Measurements from ENCODE around the gene PLA2G4B. TPM values are rescaled to one million over a fixed set of nuclear protein-coding genes. Genes with fewer than 3 reads are reported as not detected.
A peak's percentile ranks its signal among the peaks of the same experiment; 100 is the strongest.

Gene PLA2G4B
- total RNA-seq, 2 donors from 2014 or later = 6.9 to 10.1 TPM

- no peaks in the 10 kb centered on the region for H3K27me3 ChIP-seq (ENCODE audit: control insufficient read depth, insufficient read depth, low read length, poor library complexity, severe bottlenecking)
- H3K27ac Mint-ChIP-seq = no peak overlapping the region
- WGBS, 2 experiments (ENCODE audit: insufficient coverage in 1 of 2, insufficient read length in 1 of 2) = 82 to 95% methylated on average over 6 to 13 of the region's 13 CpGs
- no peaks in the 10 kb centered on the region for H3K36me3 ChIP-seq (ENCODE audit: control insufficient read depth, insufficient read depth, low read length)
- DNase-seq = peak; percentile 61
- no peaks in the 10 kb centered on the region for H3K9me3 Mint-ChIP-seq
- no peaks in the 10 kb centered on the region for H3K9me3 ChIP-seq (ENCODE audit: control insufficient read depth, low read length)
- H3K27me3 Mint-ChIP-seq (ENCODE audit: insufficient read depth) = peaks cover 3% of the 10 kb centered on the region
- TF ChIP-seq, protein P1, sequence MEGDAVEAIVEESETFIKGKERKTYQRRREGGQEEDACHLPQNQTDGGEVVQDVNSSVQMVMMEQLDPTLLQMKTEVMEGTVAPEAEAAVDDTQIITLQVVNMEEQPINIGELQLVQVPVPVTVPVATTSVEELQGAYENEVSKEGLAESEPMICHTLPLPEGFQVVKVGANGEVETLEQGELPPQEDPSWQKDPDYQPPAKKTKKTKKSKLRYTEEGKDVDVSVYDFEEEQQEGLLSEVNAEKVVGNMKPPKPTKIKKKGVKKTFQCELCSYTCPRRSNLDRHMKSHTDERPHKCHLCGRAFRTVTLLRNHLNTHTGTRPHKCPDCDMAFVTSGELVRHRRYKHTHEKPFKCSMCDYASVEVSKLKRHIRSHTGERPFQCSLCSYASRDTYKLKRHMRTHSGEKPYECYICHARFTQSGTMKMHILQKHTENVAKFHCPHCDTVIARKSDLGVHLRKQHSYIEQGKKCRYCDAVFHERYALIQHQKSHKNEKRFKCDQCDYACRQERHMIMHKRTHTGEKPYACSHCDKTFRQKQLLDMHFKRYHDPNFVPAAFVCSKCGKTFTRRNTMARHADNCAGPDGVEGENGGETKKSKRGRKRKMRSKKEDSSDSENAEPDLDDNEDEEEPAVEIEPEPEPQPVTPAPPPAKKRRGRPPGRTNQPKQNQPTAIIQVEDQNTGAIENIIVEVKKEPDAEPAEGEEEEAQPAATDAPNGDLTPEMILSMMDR (conservative IDR thresholded peaks at IDR 0.05) = peak; percentile 19
- H3K4me3 ChIP-seq (ENCODE audit: low read length) = no peak overlapping the region
- peaks cover 5% of the 10 kb centered on the region for H3K4me1 Mint-ChIP-seq
- no peak overlapping the region for H3K27ac ChIP-seq (ENCODE audit: low read depth, low read length)
- H3K36me3 Mint-ChIP-seq (ENCODE audit: low read depth) = peaks cover 16% of the 10 kb centered on the region
- H3K4me3 Mint-ChIP-seq = peak overlapping the region; percentile 82
- peaks cover 4% of the 10 kb centered on the region for H3K4me1 ChIP-seq (ENCODE audit: control insufficient read depth, insufficient read depth, low read length)
- H3K9ac ChIP-seq (ENCODE audit: extremely low read depth, low read length, poor library complexity, severe bottlenecking) = no peak overlapping the region
Measured at GRCh38 chr15:41825572-41826535, 12.8 kb upstream of the PLA2G4B start.

DNA sequence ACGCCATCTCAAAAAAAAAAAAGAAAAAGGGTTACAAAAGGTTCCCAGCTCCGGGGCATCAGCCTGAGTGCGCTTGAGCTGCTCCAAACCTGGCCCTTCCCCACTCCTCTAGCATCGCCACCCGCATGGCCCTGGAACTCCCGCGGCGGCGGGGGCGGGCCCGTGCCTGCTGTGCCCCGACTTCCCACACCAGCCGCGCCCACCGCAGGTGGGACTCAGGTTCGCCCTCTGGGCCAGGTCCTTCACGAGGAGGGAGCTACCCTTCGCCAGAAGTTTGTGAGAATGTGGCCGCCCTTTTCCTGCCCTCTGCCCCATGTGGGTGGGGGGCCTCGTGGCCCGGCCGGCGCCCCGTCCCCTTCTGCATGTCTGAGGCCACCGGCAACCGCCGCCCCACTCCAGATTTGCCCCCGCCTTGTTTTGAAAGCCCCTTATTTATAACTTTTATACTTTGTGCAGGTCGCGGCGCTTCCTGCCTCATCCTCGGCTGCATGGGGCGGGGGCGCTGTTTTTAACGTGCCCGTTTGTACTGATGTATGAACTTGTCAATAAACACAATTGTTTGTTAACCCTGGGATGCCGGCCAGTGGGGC lies 11.3 kb upstream of the PLA2G4B start:
- Mint-ChIP-seq H3K9me3 (no peaks in the 10 kb centered on the region), H3K27me3 (ENCODE audit: insufficient read depth) (peaks cover 3% of the 10 kb centered on the region), H3K4me3 (peak overlapping the region; percentile 82), H3K27ac (peak overlapping the region; percentile 58), H3K36me3 (ENCODE audit: low read depth) (peaks cover 21% of the 10 kb centered on the region), H3K4me1 (peaks cover 5% of the 10 kb centered on the region)
- peak; percentile 83 for DNase-seq
- Histone ChIP-seq H3K36me3 (ENCODE audit: control insufficient read depth, insufficient read depth, low read length) (no peaks in the 10 kb centered on the region), H3K27me3 (ENCODE audit: control insufficient read depth, insufficient read depth, low read length, poor library complexity, severe bottlenecking) (no peaks in the 10 kb centered on the region), H3K4me1 (ENCODE audit: control insufficient read depth, insufficient read depth, low read length) (peaks cover 4% of the 10 kb centered on the region), H3K9me3 (ENCODE audit: control insufficient read depth, low read length) (no peaks in the 10 kb centered on the region), H3K27ac (ENCODE audit: low read depth, low read length) (no peak overlapping the region), H3K4me3 (ENCODE audit: low read length) (peak overlapping the region; percentile 94), H3K9ac (ENCODE audit: extremely low read depth, low read length, poor library complexity, severe bottlenecking) (no peak overlapping the region)
- TF ChIP-seq, protein P1 (conservative IDR thresholded peaks at IDR 0.05) = no peak
- 4 to 10% methylated on average over 15 to 37 of the region's 37 CpGs for WGBS, 2 experiments (ENCODE audit: insufficient coverage in 1 of 2, insufficient read length in 1 of 2)

DNA sequence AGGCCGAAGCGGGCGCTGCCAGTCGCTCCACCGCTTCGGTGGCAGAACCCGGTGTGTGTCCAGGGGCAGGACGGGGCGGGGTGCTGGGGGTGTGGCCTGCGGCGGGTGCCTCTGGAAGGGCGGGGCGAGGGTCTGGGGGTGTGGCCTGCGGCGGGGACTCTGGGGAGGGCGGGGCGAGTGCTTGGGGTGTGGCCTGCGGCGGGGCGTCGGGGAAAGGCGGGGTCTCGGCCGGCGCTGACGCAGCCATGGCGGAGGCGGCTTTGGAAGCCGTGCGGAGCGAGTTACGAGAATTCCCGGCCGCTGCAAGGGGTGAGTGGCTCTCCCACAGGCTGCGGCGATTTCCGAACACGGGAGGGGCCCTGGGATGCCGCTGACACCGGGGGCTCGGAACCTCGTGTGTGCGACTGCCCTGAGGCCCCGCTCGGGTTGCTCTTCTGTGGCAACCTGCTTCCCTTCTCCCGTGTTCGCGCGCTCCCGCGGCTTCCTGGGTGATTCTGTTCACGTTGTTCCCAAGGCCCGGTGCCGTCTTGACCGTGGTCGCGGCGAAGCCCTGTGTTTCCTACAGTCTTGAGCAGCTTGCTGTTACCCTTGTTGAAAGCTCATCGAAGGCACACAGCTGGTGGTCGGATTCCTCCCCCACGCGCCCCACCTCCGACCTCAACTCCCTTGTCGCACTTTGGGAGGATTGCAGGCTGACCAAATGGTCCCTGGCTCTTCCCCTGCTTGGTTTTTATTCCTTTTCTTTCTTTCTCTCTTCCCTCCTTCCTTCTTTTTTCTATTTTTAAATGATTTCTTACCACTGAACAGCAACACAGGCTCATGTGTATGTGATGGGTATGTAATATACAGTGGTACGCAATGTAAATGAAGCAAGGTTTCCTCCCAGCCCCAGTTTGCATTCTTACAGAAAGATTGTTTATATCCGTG lies 10.5 kb upstream of the PLA2G4B start, which contains the start of gene JMJD7:
Gene JMJD7, plus strand, starts transcription at position 213 of the 927 bp plus-strand sequence. Its CDS starts 33 bp downstream, at position 246.
- Mint-ChIP-seq H3K9me3 (no peaks in the 10 kb centered on the region), H3K36me3 (ENCODE audit: low read depth) (peaks cover 21% of the 10 kb centered on the region), H3K27me3 (ENCODE audit: insufficient read depth) (peaks cover 3% of the 10 kb centered on the region), H3K27ac (peak within 1 kb of the TSS; percentile 87), H3K4me3 (peak within 1 kb of the TSS; percentile 82), H3K4me1 (peaks cover 5% of the 10 kb centered on the region)
- Histone ChIP-seq H3K36me3 (ENCODE audit: control insufficient read depth, insufficient read depth, low read length) (no peaks in the 10 kb centered on the region), H3K4me1 (ENCODE audit: control insufficient read depth, insufficient read depth, low read length) (peaks cover 4% of the 10 kb centered on the region), H3K9me3 (ENCODE audit: control insufficient read depth, low read length) (no peaks in the 10 kb centered on the region), H3K9ac (ENCODE audit: extremely low read depth, low read length, poor library complexity, severe bottlenecking) (peak within 1 kb of the TSS; percentile 90), H3K27ac (ENCODE audit: low read depth, low read length) (peak within 1 kb of the TSS; percentile 70), H3K27me3 (ENCODE audit: control insufficient read depth, insufficient read depth, low read length, poor library complexity, severe bottlenecking) (no peaks in the 10 kb centered on the region), H3K4me3 (ENCODE audit: low read length) (peak within 1 kb of the TSS; percentile 94)
- 1 to 2% methylated on average over 31 to 66 of the region's 66 CpGs for WGBS, 2 experiments (ENCODE audit: insufficient coverage in 1 of 2, insufficient read length in 1 of 2)
- TF ChIP-seq, protein P1 (conservative IDR thresholded peaks at IDR 0.05) = no peak
- peak; percentile 99 for DNase-seq
